HL-60 (cell line): ENCODE data around the gene ZFYVE28.

ENCODE experiments used
- DNase-seq, 2 experiments: peaks; one replicate each; pipeline ENCODE4 v3.0.0-alpha.2; 2010 to 2020; ENCODE audit warnings: low read depth in 1 of 2, low spot score in 1 of 2
- H3K27ac ChIP-seq: fragments of 250-450 bp; sonication (Bioruptor Pico); replicated peaks from 2 replicates; pipeline ENCODE4 v1.5.1; 2020; ENCODE audit warnings: mild to moderate bottlenecking, moderate library complexity
- H3K27me3 ChIP-seq: fragments of 250-450 bp; sonication (Bioruptor Pico); 2 replicates; pipeline ENCODE4 v1.5.1; 2021; ENCODE audit warnings: mild to moderate bottlenecking, moderate library complexity; ENCODE audit not compliant: insufficient read depth, poor library complexity, severe bottlenecking
- H3K4me3 ChIP-seq: replicated peaks from 2 replicates; pipeline ENCODE4 v1.5.1; 2011; ENCODE audit warnings: mild to moderate bottlenecking, control low read depth, low read length; ENCODE audit not compliant: insufficient read depth
- CTCF ChIP-seq: IDR thresholded peaks from one replicate; pipeline ENCODE4 v1.5.1; 2011; ENCODE audit warnings: low read length, control low read depth, inconsistent platforms; ENCODE audit not compliant: insufficient read depth
- GABPA ChIP-seq: IDR thresholded peaks from 2 replicates; pipeline ENCODE4 v1.6.1; 2012; ENCODE audit warnings: low read depth
- POLR2AphosphoS5 ChIP-seq: IDR thresholded peaks from 2 replicates; pipeline ENCODE4 v1.6.1; 2012; ENCODE audit warnings: low read depth
- REST ChIP-seq: IDR thresholded peaks from 2 replicates; pipeline ENCODE4 v1.6.1; 2012; ENCODE audit warnings: low read depth; ENCODE audit not compliant: insufficient replicate concordance
- SPI1 ChIP-seq: IDR thresholded peaks from 2 replicates; pipeline ENCODE4 v1.6.1; 2012; ENCODE audit warnings: low read depth, mild to moderate bottlenecking, borderline replicate concordance

Gene ZFYVE28

GRCh38 chr4:2324891-2325290, 93.6 kb downstream of the ZFYVE28 start:
- no peaks in the 10 kb centered on the region for H3K27me3 ChIP-seq
- no peak for DNase-seq
- TF ChIP-seq GABPA: no peak
- no peak for TF ChIP-seq SPI1
- no peak for TF ChIP-seq CTCF
- TF ChIP-seq POLR2AphosphoS5: no peak
- no peak for TF ChIP-seq REST
- H3K4me3 ChIP-seq: no peak overlapping the region
- H3K27ac ChIP-seq: no peak overlapping the region

GRCh38 chr4:2322841-2323240, 95.6 kb downstream of the ZFYVE28 start:
- TF ChIP-seq REST (no peak), POLR2AphosphoS5 (no peak), SPI1 (no peak), GABPA (no peak), CTCF (no peak)
- Histone ChIP-seq H3K27ac (no peak overlapping the region), H3K4me3 (no peak overlapping the region), H3K27me3 (no peaks in the 10 kb centered on the region)
- no peak for DNase-seq

GRCh38 chr4:2322227-2322626, 96.2 kb downstream of the ZFYVE28 start:
- no peaks in the 10 kb centered on the region for H3K27me3 ChIP-seq
- no peak for TF ChIP-seq GABPA
- no peak for TF ChIP-seq POLR2AphosphoS5
- no peak for TF ChIP-seq SPI1
- no peak for TF ChIP-seq CTCF
- TF ChIP-seq REST: no peak
- no peak for DNase-seq
- H3K27ac ChIP-seq: no peak overlapping the region
- no peak overlapping the region for H3K4me3 ChIP-seq
